NCI-H2107 treated with DMSO at 0.1 percent for 48 hours (cell line): ENCODE measurements around the gene DRGX.

ENCODE experiments used
- DNase-seq: peaks from one replicate; lab custom pipeline; 2025; ENCODE audit not compliant: unreplicated experiment; lab: John Stamatoyannopoulos, UW

Gene DRGX

GRCh38 chr10:49348593-49348992 lies 47.3 kb downstream of the DRGX start:
- no peak for DNase-seq

- no peak for DNase-seq
Measured at GRCh38 chr10:49347827-49348226, 48.1 kb downstream of the DRGX start.

DNA sequence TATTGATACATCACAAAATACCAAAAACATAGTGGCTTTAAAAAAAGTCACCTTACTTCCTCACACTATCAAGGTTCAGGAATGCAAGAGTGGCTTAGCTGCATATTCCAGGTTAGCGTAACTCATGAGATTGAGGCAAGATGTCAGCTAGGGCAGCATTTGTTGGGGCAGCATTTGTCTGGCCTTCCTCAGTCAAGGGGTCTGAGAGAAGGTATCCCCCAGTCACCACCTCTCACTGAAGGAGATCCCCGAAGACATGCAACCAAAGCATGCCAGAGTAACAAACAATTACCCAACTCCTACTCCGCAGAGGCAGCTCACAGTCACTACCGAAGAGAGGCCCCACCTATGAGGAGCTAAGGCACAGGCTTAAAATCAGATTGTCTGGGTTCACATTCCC lies 48.5 kb downstream of the DRGX start:
- DNase-seq, result no peak

- DNase-seq, result no peak
Measured at GRCh38 chr10:49344840-49345239, 51.0 kb downstream of the DRGX start.

DNA sequence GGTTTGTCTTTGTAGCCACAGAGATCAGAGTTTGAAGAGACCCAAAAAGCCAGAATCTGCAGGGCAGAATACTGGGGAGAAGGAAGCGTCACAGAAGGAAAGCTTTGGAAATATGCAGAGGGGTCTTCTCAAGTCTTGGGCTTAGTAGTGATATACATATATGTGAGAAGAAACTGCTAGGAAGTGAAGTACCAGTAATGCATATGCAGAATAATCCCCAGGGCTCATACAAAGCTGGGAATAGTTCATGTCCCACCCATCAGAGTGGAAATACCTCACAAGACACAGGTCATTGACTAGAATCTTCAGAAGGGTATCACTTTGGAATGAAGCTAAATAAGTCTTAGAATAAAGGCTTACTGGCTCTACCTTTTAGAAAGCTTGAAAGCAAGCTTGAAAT lies 57.3 kb downstream of the DRGX start:
- DNase-seq, result no peak

GRCh38 chr10:49335364-49335972 lies 60.4 kb downstream of the DRGX start:
- DNase-seq, result no peak

- no peak for DNase-seq
Measured at GRCh38 chr10:49334964-49335363, 60.9 kb downstream of the DRGX start.

DNA sequence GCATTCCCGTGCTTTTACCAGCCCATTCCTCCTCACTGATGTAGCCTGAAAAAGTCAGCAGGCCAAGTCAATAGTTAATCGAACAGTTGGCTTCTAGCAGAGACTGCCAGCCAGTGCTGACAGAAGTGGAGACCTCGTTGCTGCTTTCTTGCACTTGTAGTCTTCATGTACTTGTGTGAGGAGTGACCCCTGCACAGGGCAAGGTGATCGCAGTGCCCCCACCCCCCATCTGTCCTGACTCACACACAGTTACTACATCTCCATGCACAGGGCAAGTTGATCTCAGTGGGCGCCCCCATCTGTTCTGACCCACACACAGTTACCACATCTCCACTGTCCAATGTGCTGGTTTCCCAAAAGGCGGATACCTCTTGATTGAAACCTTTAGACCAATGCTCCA lies 62.7 kb downstream of the DRGX start:
- no peak for DNase-seq

GRCh38 chr10:49332768-49333167 lies 63.1 kb downstream of the DRGX start:
- DNase-seq, result no peak

DNA sequence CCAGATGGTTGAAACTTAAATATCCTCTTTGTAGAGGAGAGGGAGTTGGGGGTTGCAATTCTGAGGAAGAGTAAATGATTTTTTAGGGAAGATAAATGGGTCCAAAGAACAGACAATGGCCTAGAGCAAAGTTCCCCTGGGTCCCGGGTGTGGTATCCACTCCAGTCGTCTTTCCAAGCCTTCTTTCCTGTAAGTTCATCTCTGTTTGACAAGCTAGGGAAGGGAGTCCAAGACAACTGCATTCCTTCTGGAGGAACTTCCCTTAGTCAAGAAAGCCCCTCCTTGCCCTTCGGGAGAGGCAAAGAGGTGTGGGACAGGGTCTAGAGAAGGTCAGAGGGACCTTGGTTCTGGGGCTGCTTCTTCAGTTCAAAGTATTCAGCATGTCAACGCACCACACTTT lies 63.6 kb downstream of the DRGX start:
- DNase-seq, result no peak

- DNase-seq, result no peak
Measured at GRCh38 chr10:49331431-49331830, 64.5 kb downstream of the DRGX start.

DNA sequence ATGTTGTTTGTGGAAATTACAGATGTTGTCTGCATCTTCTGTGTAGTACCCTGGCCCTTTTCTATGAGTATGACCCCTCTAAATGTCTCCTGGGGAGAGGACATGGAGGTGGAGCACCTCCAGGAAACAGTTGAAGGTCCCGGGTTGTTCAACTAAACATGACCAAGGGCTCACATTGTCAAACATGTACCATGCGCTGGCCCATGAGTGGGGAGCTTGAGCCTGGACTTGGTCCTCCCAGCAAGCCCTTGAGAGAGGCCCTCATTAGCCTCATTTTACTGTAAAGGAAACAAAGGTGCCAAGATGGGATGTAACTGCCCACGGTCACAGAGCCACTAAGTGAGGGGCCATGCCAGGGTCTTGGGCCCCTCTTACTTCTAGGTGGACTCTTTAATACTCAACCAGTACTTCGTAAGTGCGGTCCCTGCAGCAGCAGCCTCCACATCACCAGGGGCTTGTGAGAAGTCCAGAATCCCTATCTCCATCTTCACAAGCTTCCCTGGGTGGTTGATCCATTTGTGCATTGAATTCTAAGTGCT lies 65.7 kb downstream of the DRGX start:
- DNase-seq, result no peak

DNA sequence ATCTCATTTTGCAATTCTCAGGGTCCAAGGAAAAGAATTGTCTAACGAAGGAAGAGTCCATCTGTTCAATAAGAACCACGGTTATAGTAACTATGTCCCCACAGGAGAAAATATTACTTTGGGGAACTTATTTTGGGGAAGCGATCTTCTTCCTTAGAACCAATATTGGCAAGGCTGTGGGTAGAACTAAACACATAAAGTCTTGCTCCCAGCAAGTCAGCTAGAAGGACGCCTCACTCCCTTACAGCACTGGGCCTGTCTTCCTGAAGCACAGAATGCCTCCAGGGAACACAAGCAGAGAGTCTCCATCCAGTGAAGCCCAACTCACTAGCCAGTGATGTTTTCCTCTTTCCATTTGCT lies 66.8 kb downstream of the DRGX start:
- DNase-seq, result no peak

DNA sequence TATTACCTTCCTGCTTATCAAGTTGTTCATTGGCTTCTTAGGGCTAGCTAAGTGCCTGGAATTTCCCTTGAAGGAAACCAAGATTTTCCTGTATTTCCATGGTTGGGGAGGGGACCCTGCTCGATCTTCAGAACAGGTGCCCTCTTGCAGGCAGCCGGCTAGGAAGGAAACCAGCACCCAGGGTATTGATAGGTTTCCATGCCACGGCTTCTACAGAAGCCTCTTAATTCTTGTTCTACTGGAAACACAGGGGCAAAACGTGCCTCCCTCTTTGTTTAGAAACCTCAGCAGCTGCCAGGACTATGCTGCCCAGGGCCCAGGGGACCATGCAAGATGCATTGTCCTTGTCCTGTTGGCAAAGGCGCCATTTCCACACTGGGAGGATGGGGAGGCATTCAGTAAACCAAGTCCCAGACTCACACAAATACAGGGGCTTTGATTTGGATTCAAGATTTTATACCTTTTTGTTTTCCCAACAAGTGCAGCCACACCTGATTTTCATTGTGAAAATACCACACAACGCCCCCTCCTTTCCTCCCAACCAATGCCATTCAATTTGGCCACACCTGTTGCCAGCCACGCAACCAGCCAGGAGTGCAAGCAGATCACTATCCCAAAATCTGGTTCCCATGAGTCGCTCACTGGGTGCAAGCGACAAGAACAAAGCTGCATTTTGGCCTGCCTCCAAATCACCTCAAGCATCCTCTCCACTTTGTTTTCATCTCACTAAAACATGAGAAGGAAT lies 67.3 kb downstream of the DRGX start:
- no peak for DNase-seq

DNA sequence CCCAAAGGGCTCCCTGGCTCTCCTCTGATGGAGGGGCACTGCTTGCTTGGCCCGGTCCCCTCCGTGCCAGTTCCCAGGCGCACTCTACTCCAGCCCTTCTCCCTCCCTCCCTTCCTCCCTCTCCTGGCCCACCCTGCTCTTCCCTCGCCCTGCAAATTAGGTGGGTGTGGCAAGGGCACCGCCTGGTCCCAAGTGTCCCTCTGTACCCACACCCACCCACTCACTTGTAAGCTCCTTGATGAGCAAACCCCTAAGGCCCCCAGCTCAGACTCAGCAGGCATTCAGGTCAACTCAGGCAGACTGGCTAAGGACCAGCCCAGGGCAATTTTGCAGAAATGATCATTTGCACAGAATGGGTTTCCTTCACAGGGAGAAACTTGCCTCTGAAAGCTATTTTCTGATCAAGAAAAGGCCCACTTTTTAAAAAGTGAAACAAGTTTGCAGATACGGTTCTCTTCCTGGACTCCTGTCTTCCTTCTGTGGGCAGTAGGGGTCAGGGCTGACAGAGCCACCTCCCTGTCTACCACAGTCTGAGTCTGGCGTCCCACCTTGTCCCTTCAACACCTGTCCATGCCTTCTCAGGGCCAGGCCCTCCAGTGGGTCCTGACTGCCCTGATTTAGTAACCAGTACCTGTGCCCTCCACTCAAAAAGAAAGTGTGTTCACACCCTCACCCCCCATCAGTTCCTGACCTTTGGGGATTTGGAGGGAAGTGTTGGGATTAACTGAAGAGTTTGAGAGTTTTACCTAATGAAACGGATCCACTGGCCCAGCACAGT lies 68.7 kb downstream of the DRGX start:
- DNase-seq, result no peak

GRCh38 chr10:49325916-49326783 lies 69.7 kb downstream of the DRGX start:
- no peak for DNase-seq

GRCh38 chr10:49325131-49325915 lies 70.6 kb downstream of the DRGX start:
- no peak for DNase-seq

DNA sequence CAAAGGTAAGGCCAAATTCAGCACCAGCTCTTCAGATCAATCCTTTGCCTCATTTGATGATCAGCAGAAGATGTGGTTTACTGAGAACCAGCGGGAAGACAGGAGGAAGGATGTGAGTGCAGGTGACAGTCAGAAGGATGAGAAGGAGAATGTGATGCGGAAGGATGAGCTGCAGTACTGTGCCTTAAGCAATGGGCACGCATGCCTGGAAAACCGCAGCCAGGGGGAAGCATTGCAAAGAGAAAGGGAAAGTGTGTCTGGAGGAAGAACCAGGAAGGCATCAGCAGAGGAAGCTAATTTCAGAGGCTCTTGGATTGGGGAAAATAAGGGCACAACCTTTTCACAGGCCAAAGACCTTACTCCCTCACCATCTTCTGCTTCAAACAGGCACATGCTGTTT lies 71.2 kb downstream of the DRGX start:
- DNase-seq, result no peak

GRCh38 chr10:49323896-49324270 lies 72.0 kb downstream of the DRGX start:
- DNase-seq, result no peak

- DNase-seq, result no peak
Measured at GRCh38 chr10:49323171-49323895, 72.6 kb downstream of the DRGX start.
